SH-SY5Y (cell line): ENCODE measurements around the gene CNIH3.

Source experiments
- GATA2 ChIP-seq: IDR thresholded peaks from 2 replicates; pipeline ENCODE4 v1.6.1; 2011; ENCODE audit warnings: mild to moderate bottlenecking, low read depth, low read length
- GATA3 ChIP-seq: IDR thresholded peaks from 2 replicates; pipeline ENCODE4 v1.6.1; 2011; ENCODE audit warnings: low read depth, mild to moderate bottlenecking, low read length, moderate library complexity

- TF ChIP-seq GATA2 (no peak), GATA3 (no peak)
Measured at GRCh38 chr1:224722838-224723237, 106.7 kb downstream of the CNIH3 start.
